HG03342 (cell line): ENCODE results near the gene TSPAN16.
"Not testable (repeated sequence)": the region's sequence is repeated elsewhere in the genome, so short reads cannot be mapped to it uniquely, and the experiment has no call there.

Experiments used
- ATAC-seq: cut with Tn5 transposase; IDR thresholded peaks from one replicate; pipeline ENCODE4 v1.9.1; 2021; ENCODE audit warnings: mild to moderate bottlenecking, moderate library complexity; ENCODE audit not compliant: unreplicated experiment

Gene TSPAN16

DNA sequence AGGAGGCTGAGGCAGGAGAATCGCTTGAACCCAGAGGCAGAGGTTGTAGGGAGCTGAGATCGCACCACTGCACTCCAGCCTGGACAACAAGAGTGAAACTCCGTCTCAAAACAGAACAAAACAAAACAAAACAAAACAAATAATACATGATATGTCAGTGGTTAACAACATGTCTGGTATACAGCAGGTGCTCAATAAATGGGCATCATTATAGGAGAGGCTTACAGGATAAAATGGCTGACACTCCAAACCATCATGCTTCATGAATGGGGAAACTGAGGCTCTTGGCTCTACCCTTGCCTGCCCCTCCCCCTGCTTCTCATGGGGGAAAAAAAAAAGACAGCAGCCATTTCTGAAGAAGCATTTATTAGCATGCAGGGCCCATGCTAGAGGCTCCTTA is 46.5 kb downstream of the TSPAN16 start:
- no peak for ATAC-seq

DNA sequence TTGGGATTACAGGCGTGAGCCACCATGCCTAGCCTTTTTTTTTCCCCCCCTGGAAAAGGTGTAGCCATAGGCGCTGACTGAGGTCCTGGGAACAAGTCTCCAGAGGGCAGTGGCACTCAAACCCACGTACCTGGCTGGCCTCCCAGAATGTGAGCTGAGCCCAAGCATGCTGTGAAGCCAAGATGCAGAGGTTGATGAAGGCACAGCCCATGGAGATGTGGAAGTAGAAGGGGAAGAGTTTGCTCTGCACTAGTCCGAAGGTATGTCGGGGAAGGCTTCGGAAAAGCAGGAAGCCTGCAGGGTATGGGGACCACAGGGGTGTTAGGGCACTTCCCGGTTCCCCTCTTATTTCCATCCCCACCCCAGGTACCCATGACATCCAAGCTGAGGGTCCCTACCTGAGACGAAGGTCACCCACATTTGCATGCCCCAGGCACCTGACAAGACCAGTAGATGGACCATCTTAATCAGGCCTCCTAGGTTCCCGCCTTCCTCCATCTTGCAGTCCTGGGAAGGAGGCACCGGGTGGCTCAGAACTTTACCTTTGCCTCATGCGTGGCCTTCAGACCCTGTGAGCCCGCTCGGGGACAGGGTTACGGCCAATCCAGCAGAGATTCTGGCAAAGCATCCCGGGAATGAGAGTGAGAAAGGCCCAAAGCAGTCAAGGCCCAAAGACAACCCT is 49.3 kb downstream of the TSPAN16 start:
- no peak for ATAC-seq

DNA sequence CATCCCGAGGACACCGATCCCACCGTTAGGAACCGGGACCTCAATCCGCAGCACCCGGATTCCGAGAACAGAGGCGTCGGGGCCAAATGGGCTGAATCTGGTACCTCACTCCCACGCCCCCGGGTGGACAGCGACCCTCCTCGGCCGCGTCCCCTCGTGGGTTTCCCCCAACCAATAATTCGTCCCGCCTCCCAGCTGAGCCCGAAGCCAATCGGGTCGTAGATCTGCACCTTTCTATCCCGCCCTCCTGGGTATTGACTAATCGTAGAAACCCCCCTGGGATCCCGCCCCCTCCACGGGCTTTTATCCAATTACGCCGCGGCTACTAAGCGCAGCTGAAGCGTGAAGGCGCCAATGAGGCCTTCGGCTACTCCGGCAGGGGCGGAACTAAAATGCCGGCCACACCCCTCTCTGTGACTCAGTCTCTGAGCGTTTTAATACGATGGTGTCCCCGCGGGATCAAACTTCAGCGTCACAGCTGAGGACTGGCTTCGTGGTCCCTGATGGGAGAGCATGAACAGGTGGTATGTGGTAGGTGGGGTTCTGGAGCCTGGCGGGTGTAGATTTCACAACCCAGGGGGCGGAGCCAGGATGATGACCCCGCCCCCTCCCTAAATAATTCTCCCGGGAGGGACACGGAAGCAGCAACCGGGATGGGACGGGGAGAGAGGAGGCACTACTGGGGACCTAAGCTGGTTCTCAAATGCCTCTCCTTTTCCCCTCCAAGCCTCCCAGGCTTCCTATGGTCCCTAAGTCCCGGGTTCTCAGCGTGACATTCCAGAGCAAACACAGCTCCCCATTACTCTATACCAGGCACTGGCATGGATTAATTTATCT is 50.4 kb downstream of the TSPAN16 start, which contains the start of the genes CCDC159 and TMEM205:
CCDC159 (plus strand) TSS at position 416 of the 837 bp plus-strand sequence; CDS start at position 504, 88 bp downstream.
TMEM205 (minus strand) TSS at position 165 of the 837 bp plus-strand sequence. CDS start 649 bp downstream, outside the sequence.
- ATAC-seq = peak; percentile 87

DNA sequence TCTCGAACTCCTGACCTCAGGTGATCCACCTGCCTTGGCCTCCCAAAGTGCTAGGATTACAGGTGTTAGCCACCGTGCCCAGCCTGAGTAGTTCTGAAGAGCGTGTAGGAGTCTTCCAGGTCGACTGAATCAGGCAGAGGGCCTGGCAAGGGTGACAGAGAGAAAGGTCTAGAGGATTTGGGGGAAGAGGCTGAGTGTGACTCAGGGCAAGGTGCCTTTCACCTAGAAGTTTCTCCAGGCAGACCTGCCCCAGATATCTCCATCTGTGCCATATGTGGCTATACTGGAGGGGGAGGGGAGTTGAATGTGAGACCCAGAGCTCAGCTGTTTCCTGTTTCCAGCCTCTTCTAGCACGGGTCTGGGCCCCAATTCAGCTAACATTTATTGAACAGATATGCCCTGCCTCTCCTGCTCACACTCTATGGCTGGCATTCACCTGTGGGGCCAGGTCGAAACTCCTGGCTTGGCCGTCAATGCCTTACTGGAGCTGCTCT is 51.6 kb downstream of the TSPAN16 start:
- ATAC-seq = no peak

DNA sequence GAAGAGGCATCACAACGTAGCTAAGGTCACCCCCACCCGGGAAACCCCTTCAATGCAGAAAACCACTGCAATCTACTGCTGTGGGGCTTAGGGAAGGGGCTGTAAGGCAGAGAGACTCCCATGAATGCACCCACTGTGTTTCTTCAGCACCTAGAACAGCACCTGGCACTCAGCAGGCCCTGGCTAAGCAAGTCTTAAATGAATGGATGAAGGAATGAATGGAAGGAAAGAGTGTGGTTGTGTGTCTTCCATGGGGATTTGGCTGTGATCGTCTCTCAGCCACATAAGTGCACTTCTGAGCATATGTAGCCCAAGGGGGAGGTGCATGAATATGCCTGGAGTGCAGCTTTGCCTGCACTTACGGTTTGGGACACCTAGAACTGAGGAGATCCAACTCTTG is 53.2 kb downstream of the TSPAN16 start:
- ATAC-seq = no peak

DNA sequence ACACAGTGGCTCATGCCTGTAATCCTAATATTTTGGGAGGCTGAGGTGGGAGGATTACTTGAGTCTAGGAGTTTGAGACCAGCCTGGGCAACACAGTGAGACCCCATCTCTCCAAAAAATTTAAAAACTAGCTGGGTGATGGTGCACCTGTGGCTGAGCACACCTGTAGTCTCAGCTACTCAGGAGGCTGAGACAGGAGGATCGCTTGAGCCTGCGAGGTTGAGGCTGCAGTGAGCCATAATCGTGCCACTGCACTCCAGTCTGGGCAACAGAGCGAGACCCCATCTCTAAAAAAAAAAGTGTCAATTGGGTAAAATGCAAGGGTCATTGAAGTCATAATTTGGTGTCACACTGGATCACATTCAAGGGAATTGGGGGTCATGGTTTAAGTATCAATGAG is 58.1 kb downstream of the TSPAN16 start:
- ATAC-seq = not testable (repeated sequence)

DNA sequence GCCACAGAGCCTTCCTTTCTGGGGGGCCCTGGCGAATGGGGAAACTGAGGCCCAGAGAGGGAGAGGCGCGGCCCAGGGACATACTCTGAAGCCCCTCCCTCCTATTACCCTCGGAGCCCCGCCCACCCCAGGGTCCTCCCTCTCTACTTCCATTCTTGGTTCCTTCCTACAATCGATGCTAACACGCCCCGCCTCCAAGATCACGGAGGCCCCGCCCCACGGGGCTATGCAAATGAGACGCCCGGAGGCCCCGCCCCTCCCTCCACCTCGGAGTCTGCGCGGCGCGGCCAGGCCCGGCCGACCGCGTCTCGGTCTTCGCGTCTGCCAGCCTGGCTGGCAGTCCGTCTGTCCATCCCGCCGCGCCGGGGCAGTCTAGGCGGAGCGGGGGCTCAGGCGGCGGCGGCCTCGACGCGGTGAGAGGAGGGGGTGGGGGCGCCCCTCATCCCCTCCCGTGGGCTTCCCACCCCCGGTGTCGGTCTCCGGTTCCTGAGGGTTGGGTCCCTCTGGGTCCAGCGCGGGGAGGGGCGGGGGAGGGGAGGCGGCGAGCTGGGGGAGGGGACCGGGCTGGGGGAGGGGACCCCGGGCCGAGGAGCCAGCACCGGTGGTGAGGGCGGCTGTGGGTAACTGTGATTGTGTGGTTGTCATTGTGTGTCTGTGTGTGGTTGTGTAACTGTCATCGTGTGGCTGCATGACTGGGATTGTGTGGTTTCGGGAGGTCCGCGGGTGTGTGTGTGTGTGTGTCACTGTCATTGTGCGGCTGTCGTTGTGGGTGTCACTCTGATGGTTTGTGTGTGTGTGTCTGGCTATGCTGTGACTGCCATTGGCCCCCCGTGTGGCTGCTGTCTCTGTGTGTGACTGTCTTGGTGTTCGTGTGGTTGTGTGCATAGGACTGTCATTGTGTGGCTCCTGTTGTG is 59.5 kb downstream of the TSPAN16 start, which contains the start of gene PLPPR2:
PLPPR2 (plus strand) TSS at position 273 of the 914 bp plus-strand sequence. CDS start 2,242 bp downstream, outside the sequence.
- ATAC-seq = peak; percentile 66

DNA sequence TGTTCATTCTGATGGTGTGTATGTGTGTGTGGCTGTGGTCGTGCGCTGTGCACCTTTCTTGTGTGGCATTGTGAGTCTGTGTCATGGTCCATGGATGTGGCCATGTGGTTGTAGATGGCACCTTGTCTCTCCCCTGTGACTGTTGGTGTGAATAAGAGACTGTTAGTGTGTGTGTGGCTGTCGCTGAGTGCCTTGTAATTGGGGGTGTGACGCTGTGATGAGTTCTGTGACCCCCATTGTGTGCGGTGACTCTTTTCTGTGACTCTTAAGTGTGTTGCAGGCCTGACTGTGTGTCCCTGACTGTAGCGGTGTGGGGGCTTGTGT is 60.1 kb downstream of the TSPAN16 start:
- ATAC-seq = no peak

DNA sequence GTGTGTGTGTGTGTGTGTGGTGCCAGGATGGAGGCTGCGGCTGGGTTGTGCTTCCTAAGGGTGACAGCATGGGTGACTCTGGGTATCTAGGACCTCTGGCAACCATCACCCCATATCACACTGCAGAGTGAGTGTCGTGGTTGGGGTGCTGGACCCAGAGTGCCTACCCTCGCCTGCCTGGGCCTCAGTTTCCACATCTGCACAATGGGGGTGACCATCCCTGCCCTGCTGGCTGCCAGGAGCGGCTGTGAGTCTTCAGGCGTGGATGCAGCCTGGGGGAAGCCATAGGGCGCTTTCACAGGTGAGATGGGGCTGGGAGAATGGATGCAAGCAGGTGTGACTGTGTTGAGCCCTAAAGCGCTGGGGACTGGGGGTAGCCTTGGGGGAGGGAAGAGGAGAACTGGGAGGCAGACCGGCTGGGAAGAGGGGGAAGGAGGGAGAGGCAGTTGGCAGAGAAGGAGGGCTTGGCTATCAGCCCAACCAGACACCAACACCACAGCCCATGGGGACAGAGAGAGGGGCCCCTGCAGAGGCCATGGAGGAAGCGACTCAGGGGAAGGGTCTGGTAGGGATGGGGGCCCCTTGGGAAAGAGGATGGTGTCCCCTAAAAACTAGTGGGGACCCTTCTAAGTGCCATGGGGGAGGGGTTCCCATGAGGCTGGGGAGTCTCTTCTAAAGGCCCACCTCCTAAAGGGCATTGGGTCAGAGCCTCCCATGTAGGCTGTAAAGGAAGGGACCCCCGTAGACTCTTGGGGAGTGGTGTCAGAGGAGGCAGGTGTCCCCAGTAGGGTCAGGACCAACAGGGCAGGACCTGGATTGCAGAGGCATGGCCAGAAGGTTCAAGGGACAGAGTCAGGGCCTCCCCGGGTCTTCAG is 61.0 kb downstream of the TSPAN16 start:
- ATAC-seq = no peak

DNA sequence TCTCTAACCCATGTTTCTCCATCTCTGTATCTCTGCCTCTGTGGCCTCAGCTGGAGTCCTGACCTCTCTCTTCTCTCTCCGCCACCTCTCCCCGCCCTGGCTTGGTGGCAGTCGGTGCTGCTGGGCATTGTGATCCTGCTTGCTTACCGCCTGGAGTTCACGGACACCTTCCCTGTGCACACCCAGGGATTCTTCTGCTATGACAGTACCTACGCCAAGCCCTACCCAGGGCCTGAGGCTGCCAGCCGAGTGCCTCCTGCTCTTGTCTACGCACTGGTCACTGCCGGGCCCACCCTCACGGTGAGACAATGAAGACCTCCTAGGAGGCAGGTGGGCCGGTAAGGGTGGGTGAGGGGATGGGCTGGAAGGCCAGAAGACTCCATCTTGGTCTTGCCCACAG is 63.5 kb downstream of the TSPAN16 start:
- ATAC-seq = no peak

DNA sequence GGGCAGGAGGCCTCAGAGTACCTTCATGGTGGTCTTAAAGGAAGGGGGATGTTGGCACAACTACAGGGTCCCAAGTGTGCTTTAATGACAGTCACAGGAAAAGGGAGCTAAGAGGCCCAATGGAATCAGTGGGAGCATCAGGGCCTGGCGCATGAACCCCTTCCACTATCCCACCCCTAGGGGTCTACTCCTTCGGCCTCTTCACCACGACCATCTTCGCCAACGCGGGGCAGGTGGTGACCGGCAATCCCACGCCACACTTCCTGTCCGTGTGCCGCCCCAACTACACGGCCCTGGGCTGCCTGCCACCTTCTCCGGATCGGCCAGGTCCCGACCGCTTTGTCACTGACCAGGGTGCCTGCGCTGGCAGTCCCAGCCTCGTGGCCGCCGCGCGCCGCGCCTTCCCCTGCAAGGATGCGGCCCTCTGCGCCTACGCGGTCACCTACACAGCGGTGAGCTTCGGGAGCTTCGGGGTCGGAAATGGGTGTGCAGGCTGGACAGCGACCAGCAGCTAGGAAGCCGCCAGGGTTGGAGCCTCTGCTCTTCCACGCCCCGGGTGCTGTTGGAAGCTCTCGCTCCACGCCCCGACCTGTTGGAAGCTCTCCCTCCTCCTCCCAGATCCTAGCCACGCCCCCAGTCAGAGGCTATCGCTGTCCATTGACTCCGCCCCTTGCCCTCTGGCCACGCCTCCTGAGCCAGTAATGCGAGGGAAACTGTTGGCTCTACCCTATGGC is 65.2 kb downstream of the TSPAN16 start:
- no peak for ATAC-seq

DNA sequence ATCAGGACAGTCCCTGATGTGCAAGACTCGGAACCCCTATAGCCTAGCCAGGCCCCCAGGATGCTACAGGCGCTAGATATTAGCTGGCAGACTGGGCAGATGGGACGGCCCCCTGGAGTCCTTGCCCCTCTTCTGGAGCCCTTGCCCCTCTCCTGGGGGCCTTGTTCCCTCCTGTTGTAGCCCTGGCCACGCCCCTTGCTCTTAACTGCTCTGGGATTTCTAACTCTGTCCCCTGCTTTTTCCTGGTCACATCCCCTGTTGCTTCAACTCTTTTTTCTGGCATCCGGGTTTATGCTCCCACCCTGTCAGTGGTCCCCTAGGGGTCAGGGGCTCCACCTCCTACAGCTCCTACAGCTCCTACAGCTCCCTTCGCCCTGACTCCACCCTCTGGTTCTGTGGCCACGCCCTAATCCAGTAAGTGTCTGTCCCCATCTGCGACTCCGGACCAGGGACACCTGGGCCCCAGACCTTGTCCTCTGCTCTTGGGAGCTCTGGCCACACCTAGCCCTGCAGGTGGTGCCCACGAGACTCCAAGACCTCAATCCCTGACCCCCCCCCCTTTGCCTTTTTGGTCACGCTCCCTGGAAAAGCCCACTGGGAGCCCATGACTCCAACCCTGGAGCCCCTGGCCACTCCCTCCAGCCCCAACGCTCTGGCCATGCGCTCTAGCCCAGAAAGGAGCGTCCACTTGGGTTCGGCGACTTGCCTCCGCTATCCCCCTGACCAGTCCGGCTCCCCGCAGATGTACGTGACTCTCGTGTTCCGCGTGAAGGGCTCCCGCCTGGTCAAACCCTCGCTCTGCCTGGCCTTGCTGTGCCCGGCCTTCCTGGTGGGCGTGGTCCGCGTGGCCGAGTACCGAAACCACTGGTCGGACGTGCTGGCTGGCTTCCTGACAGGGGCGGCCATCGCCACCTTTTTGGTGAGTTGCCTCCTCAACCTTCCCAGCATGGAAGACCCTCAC is 66.1 kb downstream of the TSPAN16 start:
- ATAC-seq = no peak

DNA sequence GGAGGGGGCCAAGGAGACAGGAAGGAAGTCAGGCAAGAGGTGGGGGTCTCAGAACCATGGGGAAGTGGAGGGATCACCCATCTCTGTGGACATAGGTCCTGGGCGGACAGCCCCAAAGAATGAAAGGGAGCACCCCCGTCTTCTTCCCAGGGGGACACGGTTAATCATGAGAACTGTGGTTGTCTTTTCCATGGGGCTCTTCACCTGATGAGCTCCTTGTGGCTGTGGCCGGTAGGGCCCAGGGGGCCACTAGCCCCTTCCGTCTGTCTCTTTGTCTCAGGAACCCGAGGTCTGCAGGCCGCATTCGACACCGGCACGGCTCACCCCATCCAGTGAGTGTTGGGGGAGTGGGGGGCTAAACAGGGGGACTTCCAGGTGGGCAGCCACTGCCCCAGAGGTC is 67.9 kb downstream of the TSPAN16 start:
- no peak for ATAC-seq

DNA sequence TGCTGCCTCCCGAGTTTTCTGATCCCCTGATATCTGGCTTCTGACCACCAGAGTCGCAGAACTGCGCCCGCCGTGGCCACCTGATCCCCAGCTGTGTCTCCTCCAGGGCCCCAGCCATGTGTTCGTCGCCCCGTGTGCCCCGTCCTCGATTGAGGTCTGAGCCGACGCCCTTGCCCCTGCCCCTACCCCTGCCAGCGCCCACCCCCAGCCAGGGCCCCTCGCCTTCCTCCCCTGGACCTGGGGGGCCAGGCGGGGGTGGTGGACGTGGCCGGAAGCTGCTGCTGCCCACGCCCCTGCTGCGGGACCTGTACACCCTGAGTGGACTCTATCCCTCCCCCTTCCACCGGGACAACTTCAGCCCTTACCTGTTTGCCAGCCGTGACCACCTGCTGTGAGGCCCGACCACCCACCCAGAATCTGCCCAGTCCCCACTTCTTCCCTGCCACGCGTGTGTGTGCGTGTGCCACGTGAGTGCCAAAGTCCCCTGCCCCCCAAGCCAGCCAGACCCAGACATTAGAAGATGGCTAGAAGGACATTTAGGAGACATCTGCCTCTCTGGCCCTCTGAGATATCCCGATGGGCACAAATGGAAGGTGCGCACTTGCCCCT is 68.4 kb downstream of the TSPAN16 start:
- no peak for ATAC-seq

DNA sequence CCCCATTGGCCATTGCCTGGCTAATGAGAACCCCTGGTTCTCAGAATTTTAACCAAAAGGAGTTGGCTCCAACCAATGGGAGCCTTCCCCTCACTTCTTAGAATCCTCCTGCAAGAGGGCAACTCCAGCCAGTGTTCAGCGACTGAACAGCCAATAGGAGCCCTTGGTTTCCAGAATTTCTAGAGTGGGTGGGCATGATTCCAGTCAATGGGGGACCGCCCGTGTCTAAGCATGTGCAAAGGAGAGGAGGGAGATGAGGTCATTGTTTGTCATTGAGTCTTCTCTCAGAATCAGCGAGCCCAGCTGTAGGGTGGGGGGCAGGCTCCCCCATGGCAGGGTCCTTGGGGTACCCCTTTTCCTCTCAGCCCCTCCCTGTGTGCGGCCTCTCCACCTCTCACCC is 69.0 kb downstream of the TSPAN16 start:
- no peak for ATAC-seq
